Stimulated activated CD4-positive, alpha-beta T cell treated with anti-CD3 and anti-CD28 coated beads, TNF-alpha, amount 100 ng/mL, for 24 hours (primary cell): ENCODE measurements around the gene TMEM240.
"Not testable (repeated sequence)": the region's sequence is repeated elsewhere in the genome, so short reads cannot be mapped to it uniquely, and the experiment has no call there.

Source experiments
- DNase-seq, 3 experiments: peaks; one replicate each; pipeline ENCODE4 v3.0.0-alpha.2; 2020; ENCODE audit warnings: low read depth in 3 of 3

Gene TMEM240

DNA sequence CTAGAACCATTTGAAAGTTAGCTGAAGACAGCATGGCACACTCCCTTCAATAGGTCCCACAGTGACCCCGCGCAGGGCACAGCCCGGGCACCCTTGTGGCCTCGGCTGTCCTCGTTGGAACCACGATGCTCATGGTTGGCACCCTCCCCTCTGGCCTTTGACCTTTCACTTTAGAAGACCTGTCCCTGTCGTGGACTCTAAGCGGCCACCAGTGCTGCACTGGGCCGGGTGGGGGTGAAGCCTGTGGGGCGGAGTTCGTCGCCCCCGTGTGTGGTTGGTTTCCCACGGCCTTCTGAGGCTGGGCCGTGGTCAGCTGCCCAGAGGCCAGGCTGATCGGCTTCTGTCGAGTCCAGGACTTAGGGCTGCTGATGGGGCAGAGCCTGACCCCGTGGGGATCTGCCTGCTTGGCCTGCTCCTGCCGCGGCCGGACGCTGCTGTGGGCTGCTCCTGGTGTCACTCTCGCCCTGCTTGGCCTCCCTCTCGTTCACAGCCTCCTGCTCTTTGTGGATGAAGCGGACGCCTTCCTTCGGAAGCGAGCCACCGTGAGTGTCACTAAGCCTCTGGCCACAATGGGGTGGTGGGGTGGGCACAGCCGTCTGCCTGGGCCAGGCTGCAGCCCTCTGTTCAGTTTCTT, 15.6 kb downstream of the TMEM240 start:
- DNase-seq, result not testable (repeated sequence)

- DNase-seq, result not testable (repeated sequence)
These were observed 16.8 kb downstream of the TMEM240 start for GRCh38 chr1:1523651-1524050.

GRCh38 chr1:1523226-1523625, 17.2 kb downstream of the TMEM240 start:
- not testable (repeated sequence) for DNase-seq

DNA sequence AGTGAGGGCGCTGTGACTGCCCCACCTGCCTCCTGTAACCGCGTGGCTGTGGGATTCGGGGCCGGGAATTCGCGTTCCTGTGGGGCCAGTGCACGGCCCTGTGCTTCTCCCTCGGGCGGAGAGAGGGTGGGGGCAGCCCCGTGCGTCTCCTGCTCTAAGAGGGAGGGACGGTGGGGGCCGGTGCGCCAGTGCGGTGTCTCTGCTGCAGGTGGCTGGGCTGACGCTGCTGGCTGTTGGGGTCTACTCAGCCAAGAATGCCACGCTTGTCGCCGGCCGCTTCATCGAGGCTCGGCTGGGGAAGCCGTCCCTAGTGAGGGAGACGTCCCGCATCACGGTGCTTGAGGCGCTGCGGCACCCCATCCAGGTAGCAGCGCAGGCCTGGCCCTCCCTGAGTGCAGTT, 17.9 kb downstream of the TMEM240 start:
- not testable (repeated sequence) for DNase-seq

DNA sequence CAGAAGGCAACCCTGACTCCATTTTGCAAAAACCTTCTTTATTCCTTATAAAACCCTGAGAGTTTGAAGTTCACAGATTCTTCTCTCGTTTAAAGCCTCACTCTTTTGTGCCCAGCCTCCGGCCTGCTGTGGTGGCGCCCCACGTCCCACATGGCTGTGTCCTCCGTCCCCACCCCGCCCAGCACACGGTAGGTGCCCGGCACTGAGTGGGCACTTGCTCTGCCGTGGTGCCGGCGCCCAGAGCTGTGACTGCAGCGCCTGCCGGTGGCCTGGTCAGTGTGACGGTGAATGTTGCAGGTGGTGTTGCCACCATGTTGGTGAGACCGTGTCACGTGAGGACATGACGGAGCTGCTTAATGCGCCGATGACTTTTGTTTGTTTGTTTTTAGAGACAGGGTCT, 19.1 kb downstream of the TMEM240 start:
- no peak for DNase-seq

- DNase-seq, result not testable (repeated sequence)
These were observed 20.5 kb downstream of the TMEM240 start for GRCh38 chr1:1519805-1520505.

DNA sequence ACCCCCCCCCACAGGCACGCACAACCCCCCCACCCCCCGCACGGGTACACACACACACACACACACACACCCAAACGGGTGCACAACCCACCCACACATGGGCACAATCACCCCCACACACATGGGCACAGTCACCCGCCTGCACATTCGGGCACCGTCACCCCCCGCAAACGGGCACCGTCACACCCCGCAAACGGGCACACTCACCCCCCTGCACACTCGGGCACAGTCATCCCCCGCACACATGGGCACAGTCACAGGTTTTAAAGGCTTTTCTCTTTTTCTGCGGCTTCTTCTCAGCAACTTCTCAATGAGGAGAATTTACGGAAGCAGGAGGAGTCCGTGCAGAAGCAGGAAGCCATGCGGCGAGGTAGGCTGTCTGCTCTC, 21.8 kb downstream of the TMEM240 start:
- DNase-seq, result not testable (repeated sequence)

DNA sequence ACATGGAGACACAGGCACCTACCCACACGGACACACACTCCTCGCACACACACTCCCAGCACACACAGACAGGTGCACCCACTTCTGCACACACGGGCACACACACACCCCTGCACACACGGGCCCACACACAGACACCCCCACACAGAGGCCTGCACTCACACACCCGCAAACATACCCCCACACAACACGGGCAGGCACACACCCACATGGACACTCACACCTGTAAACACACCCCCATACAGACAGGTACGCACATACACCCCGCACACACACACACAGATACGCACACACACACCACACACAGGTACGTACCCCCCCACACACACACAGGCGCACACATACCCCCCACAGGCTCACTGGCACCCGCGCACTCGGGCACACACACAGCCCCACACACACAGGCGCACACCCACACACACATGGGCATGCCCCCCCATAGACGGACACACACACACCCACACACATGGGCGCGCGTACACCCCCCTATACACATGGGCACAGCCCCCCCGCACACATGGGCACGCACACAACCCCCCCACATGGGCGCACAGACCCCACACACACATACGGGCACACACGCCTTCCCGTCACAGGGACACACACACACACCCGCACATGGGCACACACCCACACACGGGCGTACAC, 22.3 kb downstream of the TMEM240 start:
- DNase-seq, result no peak

GRCh38 chr1:1516923-1517322, 23.5 kb downstream of the TMEM240 start:
- not testable (repeated sequence) for DNase-seq

DNA sequence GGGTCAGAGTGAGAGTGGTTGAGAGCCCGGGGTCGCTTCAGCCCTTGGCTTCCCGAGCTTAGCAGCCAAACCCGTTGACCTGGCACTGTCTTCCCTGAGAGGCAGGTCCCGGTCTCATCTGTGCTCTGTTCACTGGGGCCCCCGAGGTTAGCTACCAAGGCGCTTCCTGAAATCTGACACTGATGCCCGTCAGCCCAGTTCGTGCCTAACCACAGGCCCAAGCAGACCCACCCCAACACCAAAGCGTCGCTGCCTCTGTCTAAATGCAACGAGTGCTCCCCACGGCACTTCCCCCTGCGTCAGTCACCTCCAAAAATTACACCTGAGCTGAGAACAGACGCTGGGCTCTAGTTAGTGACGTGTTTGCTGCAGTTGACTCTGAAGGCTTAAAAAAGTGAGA, 26.0 kb downstream of the TMEM240 start:
- DNase-seq, result not testable (repeated sequence)

DNA sequence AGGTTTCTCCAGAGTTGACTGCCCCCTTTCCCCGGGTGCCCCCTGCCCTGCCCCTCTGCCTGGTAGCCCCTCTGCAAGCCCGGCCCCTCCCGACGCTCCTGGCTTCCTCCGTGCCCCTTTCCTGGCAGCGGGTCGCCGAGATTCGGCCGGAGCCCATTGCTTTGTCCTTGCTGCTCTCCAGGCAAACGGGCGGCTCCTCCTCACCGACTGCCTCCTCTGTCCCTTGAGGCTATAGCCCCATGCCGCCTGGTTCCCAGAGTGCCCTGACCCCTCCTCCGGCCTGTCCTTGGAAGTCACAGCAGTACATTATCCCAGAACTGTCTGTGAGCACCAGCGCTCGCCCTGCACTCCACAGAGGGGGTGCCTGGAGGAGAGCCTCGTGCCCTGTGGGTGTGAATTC, 26.7 kb downstream of the TMEM240 start:
- DNase-seq, result not testable (repeated sequence)

GRCh38 chr1:1512425-1512824, 28.0 kb downstream of the TMEM240 start:
- not testable (repeated sequence) for DNase-seq

DNA sequence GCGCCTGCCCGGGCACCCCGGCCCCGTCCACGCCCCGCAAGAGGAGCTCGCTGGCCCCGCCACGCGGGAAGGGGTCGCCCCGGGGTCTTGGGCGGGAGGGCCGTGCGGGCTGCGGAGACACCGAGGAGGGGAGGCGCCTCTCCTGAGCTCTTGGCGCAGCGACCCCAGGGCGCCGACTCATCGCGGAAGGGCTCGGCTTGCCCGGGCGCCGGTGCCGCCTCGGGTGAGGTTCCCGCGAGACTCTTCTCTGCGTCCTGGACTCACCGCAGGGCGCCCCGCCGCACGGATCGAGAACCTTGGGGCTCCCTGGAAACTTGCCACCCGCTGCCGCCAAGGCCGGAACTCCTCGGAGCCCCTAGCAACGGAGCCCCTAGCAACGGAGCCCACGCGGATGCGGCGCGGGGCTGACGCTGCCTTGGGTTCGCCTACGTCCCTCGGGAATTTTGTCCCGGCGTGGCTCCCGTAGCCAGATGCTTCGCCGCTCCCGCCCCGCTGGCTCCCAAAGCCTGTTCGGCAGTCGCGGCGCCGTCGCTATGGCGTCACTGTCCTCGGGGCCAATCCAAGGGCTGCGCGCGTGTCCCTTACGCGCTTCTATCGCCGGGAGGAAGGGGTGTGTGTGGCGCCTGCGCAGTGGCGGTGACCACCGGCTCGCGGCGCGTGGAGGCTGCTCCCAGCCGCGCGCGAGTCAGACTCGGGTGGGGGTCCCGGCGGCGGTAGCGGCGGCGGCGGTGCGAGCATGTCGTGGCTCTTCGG, 28.7 kb downstream of the TMEM240 start, which contains the start of gene ATAD3A:
ATAD3A (plus strand) TSS at position 630 of the 753 bp plus-strand sequence; CDS start at position 737, 107 bp downstream.
- peak; percentile 93 to 97 (median 93) for DNase-seq

- DNase-seq, result no peak
These were observed 29.4 kb downstream of the TMEM240 start for GRCh38 chr1:1510912-1511532.

- DNase-seq, result not testable (repeated sequence)
These were observed 31.0 kb downstream of the TMEM240 start for GRCh38 chr1:1509465-1509850.

DNA sequence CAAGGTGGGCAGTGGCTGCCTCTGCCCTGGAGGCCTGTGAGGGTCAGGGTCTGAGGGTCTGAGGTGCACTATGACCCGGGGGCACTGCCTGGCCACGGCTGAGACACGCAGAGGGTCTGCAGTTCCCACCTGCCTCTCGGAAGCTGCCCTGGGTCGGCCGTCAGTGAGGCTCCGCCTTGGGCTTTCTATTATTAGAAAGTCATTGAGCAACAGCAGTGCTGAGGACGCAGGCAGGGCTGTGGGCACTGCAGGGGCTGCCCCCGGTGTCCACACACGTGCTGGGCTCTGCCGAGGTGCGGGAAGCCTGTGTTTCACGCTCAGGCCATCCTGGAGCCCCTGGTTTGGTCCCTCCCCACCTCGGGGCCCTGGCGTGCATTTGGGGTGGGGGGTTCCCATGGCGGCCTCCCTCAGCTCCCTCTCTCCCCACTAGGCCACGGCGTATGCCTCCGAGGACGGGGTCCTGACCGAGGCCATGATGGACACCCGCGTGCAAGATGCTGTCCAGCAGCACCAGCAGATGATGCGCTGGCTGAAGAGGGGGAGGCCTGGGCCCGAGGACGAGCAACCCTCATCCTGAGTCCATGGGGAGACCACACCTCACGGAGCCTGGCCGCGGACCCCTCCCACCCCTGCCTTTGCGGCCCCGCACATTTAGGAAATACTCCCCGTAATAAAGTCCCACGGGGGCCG, 31.5 kb downstream of the TMEM240 start:
- not testable (repeated sequence) for DNase-seq

- no peak for DNase-seq
These were observed 33.1 kb downstream of the TMEM240 start for GRCh38 chr1:1507305-1507704.

- not testable (repeated sequence) for DNase-seq
These were observed 34.6 kb downstream of the TMEM240 start for GRCh38 chr1:1505801-1506200.

DNA sequence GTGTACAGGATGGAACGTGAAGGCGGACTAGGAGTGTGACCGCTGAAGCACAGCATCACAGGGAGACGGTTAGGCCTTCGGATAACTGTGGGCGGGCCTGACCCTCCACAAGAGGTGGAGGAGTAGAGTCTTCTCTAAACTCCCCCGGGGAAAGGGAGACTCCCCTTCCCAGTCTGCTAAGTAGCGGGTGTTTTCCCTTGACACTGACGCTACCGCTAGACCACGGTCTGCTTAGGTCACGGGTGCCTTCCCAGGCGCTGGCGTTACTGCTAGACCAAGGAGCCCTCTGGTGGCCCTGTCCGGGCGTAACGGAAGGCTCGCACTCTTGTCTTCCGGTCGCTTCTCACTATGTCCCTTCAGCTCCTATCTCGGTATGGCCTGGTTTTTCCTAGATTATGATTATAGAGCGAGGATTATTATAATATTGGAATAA, 35.0 kb downstream of the TMEM240 start:
- DNase-seq, result peak in 1 of 3 experiments; percentile 22

DNA sequence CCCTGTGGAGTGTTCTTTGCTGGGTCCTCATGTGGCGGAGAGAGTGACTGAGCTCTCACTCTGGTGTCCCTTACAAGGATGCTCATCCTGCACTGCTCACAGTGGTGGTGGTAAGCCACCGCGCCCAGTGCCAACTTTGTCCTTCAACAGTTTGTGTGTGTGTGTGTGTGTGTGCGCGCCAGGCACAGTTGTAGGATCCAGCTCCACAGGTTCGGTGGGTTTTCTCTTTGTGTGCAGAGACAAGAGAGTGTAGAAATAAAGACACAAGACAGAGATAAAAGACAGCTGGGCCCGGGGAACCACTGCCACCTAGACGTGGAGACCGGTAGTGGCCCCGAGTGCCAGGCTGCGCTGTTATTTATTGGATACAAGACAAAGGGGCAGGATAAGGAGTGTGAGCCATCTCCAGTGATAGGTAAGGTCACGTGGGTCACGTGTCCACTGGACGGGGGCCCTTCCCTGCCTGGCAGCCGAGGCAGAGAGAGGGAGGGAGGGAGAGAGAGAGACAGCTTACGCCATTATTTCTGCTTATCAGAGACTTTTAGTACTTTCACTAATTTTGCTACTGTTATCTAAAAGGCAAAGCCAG, 35.6 kb downstream of the TMEM240 start:
- DNase-seq, result peak; percentile 52 to 73 (median 53)
